ENCODE data around the gene PTPRT.
"Not testable (repeated sequence)": the region's sequence is repeated elsewhere in the genome, so short reads cannot be mapped to it uniquely, and the experiment has no call there.

The PTPRT gene

DNA sequence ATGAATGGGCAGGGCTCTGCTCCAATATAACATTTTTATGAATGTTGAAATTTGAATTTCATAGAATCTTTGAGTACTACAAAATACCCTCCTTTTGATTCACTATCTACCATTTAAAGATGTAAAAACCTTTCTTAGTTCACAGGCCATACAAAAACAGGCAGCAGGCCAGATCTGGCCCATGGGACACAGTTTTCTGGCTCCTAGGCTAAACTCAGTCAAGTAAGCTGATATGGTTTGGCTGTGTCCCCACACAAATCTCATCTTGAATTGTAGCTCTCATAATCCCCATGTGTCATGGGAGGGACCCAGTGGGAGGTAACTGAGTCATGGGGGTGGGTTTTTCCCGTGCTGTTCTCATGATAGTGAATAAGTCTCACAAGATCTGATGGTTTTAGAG is 25.0 kb downstream of the PTPRT start:
- H3K36me3 ChIP-seq (ENCODE audit: control insufficient read depth in 2 of 2, insufficient read depth in 1 of 2, low read length in 2 of 2); H3K27ac ChIP-seq (ENCODE audit: extremely low read depth, low read depth, low read length); POLR2A ChIA-PET; H3K4me3 ChIP-seq (ENCODE audit: low read depth, low read length); H3K9me3 ChIP-seq (ENCODE audit: control insufficient read depth, insufficient read depth, low read depth, low read length); H3K4me1 ChIP-seq (ENCODE audit: control insufficient read depth, insufficient read depth, low read length): not testable (repeated sequence)
- CTCF ChIA-PET: interaction anchor here (0.7 kb wide), 1 partner anchor 46 kb away, joined by 3 read pairs; no protein-coding TSS in a partner anchor

DNA sequence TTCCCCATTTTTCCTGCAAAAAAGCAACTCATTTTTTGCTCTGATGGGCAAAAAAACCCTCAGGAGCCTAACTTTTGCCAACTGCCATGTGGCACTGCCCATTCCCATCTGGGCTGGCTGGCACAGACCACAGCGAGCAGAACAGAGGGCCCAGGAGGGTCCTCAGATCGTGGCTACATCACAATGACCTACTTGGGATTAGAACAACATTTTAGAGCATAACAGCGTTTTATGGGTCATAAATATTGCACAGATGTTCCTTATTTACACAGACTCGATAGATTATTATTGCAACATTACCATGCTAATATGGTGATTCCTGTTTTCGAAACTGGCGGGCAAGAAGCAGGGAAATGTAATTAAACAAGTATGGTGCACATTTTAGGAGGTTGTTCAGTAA is 28.0 kb downstream of the PTPRT start:
- ChIA-PET CTCF (no interaction called here), POLR2A (no interaction called here)
- Histone ChIP-seq H3K27ac (ENCODE audit: extremely low read depth, low read depth, low read length) (no peak overlapping the region), H3K4me1 (ENCODE audit: control insufficient read depth, insufficient read depth, low read length) (no peaks in the 10 kb centered on the region), H3K4me3 (ENCODE audit: low read depth, low read length) (no peak overlapping the region), H3K9me3 (ENCODE audit: control insufficient read depth, insufficient read depth, low read depth, low read length) (no peaks in the 10 kb centered on the region), H3K36me3 (ENCODE audit: control insufficient read depth in 2 of 2, insufficient read depth in 1 of 2, low read length in 2 of 2) (no peaks in the 10 kb centered on the region)
- no peak for TF ChIP-seq ZNF341 (tag by site-specific recombination; IDR thresholded peaks at IDR 0.05; ENCODE audit: low read depth)
- TF ChIP-seq ZNF274 (IDR thresholded peaks at IDR 0.05; ENCODE audit: low read length): no peak
- no peak for TF ChIP-seq ZNF274 (tag by site-specific recombination; IDR thresholded peaks at IDR 0.05; ENCODE audit: borderline replicate concordance)
- TF ChIP-seq ZNF600 (tag by site-specific recombination; IDR thresholded peaks at IDR 0.05): no peak
- no peak for TF ChIP-seq ZNF350 (tag by site-specific recombination; IDR thresholded peaks at IDR 0.05)
- TF ChIP-seq ZNF19 (tag by site-specific recombination; IDR thresholded peaks at IDR 0.05; ENCODE audit: low read depth): no peak
- TF ChIP-seq YY2 (tag by site-specific recombination; IDR thresholded peaks at IDR 0.05): no peak
- TF ChIP-seq FEZF1 (tag by site-specific recombination; IDR thresholded peaks at IDR 0.05): no peak

DNA sequence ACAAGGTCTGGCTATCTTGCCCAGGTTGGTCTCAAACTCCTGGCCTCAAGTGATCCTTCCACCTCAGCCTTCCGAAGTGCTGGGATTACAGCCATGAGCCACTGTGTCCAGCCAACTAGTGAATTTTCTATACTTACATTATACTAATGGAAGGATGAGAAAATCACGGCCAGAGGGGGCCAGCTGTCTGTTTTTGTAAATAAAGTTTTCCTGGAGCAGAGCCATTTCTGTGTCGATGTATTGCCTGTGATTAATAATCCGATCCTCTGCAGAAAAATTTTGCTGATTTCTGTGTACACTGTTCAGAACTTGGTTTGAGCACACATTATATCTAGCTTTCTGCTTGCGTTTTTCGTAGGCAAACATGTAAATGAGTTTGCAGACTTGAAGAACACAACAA is 28.8 kb downstream of the PTPRT start:
- Histone ChIP-seq H3K9me3 (ENCODE audit: control insufficient read depth, insufficient read depth, low read depth, low read length) (no peaks in the 10 kb centered on the region), H3K27ac (ENCODE audit: extremely low read depth, low read depth, low read length) (no peak overlapping the region), H3K36me3 (ENCODE audit: control insufficient read depth in 2 of 2, insufficient read depth in 1 of 2, low read length in 2 of 2) (no peaks in the 10 kb centered on the region), H3K4me1 (ENCODE audit: control insufficient read depth, insufficient read depth, low read length) (no peaks in the 10 kb centered on the region), H3K4me3 (ENCODE audit: low read depth, low read length) (no peak overlapping the region)
- ChIA-PET POLR2A (no interaction called here), CTCF (no interaction called here)
- TF ChIP-seq ZNF335 (tag by site-specific recombination; conservative IDR thresholded peaks at IDR 0.05) (no peak), ZNF10 (tag by site-specific recombination; IDR thresholded peaks at IDR 0.05) (no peak), ZNF433 (tag by site-specific recombination; IDR thresholded peaks at IDR 0.05; ENCODE audit: low read depth) (no peak), ZNF274 (IDR thresholded peaks at IDR 0.05; ENCODE audit: low read length) (no peak), ZNF274 (tag by site-specific recombination; IDR thresholded peaks at IDR 0.05; ENCODE audit: borderline replicate concordance) (no peak), ZSCAN16 (tag by site-specific recombination; IDR thresholded peaks at IDR 0.05) (no peak), ZBTB20 (tag by site-specific recombination; IDR thresholded peaks at IDR 0.05) (no peak), ZNF37A (tag by site-specific recombination; IDR thresholded peaks at IDR 0.05) (no peak), ZNF677 (tag by site-specific recombination; IDR thresholded peaks at IDR 0.05) (no peak), KLF8 (tag by site-specific recombination; IDR thresholded peaks at IDR 0.05) (no peak)
- TF ChIP-seq, protein P1, sequence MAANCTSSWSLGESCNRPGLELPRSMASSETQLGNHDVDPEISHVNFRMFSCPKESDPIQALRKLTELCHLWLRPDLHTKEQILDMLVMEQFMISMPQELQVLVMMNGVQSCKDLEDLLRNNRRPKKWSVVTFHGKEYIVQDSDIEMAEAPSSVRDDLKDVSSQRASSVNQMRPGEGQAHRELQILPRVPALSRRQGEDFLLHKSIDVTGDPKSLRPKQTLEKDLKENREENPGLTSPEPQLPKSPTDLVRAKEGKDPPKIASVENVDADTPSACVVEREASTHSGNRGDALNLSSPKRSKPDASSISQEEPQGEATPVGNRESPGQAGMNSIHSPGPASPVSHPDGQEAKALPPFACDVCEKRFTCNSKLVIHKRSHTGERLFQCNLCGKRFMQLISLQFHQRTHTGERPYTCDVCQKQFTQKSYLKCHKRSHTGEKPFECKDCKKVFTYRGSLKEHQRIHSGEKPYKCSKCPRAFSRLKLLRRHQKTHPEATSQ (tag by site-specific recombination; IDR thresholded peaks at IDR 0.05): no peak
- TF ChIP-seq, protein P2, sequence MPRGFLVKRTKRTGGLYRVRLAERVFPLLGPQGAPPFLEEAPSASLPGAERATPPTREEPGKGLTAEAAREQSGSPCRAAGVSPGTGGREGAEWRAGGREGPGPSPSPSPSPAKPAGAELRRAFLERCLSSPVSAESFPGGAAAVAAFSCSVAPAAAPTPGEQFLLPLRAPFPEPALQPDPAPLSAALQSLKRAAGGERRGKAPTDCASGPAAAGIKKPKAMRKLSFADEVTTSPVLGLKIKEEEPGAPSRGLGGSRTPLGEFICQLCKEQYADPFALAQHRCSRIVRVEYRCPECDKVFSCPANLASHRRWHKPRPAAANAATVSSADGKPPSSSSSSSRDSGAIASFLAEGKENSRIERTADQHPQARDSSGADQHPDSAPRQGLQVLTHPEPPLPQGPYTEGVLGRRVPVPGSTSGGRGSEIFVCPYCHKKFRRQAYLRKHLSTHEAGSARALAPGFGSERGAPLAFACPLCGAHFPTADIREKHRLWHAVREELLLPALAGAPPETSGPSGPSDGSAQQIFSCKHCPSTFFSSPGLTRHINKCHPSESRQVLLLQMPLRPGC (tag by site-specific recombination; IDR thresholded peaks at IDR 0.05): no peak
- TF ChIP-seq, protein P3, sequence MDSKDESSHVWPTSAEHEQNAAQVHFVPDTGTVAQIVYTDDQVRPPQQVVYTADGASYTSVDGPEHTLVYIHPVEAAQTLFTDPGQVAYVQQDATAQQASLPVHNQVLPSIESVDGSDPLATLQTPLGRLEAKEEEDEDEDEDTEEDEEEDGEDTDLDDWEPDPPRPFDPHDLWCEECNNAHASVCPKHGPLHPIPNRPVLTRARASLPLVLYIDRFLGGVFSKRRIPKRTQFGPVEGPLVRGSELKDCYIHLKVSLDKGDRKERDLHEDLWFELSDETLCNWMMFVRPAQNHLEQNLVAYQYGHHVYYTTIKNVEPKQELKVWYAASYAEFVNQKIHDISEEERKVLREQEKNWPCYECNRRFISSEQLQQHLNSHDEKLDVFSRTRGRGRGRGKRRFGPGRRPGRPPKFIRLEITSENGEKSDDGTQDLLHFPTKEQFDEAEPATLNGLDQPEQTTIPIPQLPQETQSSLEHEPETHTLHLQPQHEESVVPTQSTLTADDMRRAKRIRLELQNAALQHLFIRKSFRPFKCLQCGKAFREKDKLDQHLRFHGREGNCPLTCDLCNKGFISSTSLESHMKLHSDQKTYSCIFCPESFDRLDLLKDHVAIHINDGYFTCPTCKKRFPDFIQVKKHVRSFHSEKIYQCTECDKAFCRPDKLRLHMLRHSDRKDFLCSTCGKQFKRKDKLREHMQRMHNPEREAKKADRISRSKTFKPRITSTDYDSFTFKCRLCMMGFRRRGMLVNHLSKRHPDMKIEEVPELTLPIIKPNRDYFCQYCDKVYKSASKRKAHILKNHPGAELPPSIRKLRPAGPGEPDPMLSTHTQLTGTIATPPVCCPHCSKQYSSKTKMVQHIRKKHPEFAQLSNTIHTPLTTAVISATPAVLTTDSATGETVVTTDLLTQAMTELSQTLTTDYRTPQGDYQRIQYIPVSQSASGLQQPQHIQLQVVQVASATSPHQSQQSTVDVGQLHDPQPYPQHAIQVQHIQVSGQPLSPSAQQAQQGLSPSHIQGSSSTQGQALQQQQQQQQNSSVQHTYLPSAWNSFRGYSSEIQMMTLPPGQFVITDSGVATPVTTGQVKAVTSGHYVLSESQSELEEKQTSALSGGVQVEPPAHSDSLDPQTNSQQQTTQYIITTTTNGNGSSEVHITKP (tag by site-specific recombination; IDR thresholded peaks at IDR 0.05): no peak
- TF ChIP-seq, protein P4, sequence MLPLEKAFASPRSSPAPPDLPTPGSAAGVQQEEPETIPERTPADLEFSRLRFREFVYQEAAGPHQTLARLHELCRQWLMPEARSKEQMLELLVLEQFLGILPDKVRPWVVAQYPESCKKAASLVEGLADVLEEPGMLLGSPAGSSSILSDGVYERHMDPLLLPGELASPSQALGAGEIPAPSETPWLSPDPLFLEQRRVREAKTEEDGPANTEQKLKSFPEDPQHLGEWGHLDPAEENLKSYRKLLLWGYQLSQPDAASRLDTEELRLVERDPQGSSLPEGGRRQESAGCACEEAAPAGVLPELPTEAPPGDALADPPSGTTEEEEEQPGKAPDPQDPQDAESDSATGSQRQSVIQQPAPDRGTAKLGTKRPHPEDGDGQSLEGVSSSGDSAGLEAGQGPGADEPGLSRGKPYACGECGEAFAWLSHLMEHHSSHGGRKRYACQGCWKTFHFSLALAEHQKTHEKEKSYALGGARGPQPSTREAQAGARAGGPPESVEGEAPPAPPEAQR (tag by site-specific recombination; IDR thresholded peaks at IDR 0.05): no peak
